ENCODE results near the gene CD47.

Gene CD47

GRCh38 chr3:108091498-108092250 lies 843 bp upstream of the CD47 start:
- no peak for DNase-seq

GRCh38 chr3:108090049-108090700 lies 656 bp downstream of the CD47 start:
- DNase-seq, result peak in 37 of 58 donors; percentile 18 to 78 (median 62)

- DNase-seq, result peak in 1 of 58 donors; percentile 30
Observed at GRCh38 chr3:108089579-108089978, 1.3 kb downstream of the CD47 start.

GRCh38 chr3:108088697-108089096 lies 2.1 kb downstream of the CD47 start:
- DNase-seq, result peak in 1 of 58 donors; percentile 1

- no peak for DNase-seq
Observed at GRCh38 chr3:108088146-108088545, 2.7 kb downstream of the CD47 start.

GRCh38 chr3:108086653-108087052 lies 4.2 kb downstream of the CD47 start:
- no peak for DNase-seq

GRCh38 chr3:108085810-108086350 lies 5.0 kb downstream of the CD47 start:
- no peak for DNase-seq

GRCh38 chr3:108085370-108085769 lies 5.5 kb downstream of the CD47 start:
- DNase-seq, result no peak

- DNase-seq, result no peak
Observed at GRCh38 chr3:108079877-108080276, 11.0 kb downstream of the CD47 start.

- no peak for DNase-seq
Observed at GRCh38 chr3:108079043-108079442, 11.8 kb downstream of the CD47 start.

GRCh38 chr3:108076564-108076963 lies 14.3 kb downstream of the CD47 start:
- DNase-seq, result no peak

- no peak for DNase-seq
Observed at GRCh38 chr3:108073764-108074431, 16.9 kb downstream of the CD47 start.

GRCh38 chr3:108071368-108071767 lies 19.5 kb downstream of the CD47 start:
- DNase-seq, result no peak

- no peak for DNase-seq
Observed at GRCh38 chr3:108070356-108070755, 20.5 kb downstream of the CD47 start.

GRCh38 chr3:108067768-108068167 lies 23.1 kb downstream of the CD47 start:
- DNase-seq, result no peak

- DNase-seq, result no peak
Observed at GRCh38 chr3:108065096-108065495, 25.7 kb downstream of the CD47 start.

- no peak for DNase-seq
Observed at GRCh38 chr3:108064293-108064887, 26.4 kb downstream of the CD47 start.

GRCh38 chr3:108062051-108062450 lies 28.8 kb downstream of the CD47 start:
- DNase-seq, result no peak

GRCh38 chr3:108060331-108060730 lies 30.5 kb downstream of the CD47 start:
- no peak for DNase-seq

GRCh38 chr3:108055931-108056330 lies 34.9 kb downstream of the CD47 start:
- no peak for DNase-seq

GRCh38 chr3:108054935-108055334 lies 35.9 kb downstream of the CD47 start:
- DNase-seq, result no peak

- DNase-seq, result no peak
Observed at GRCh38 chr3:108053483-108053882, 37.3 kb downstream of the CD47 start.
